ENCODE results near the gene HSPB8. TPM values are rescaled to one million over a fixed set of nuclear protein-coding genes. Genes with fewer than 3 reads are reported as not detected.

The HSPB8 gene
- polyA plus RNA-seq, 1 of the 3 experiments (the other 2 are of a cell fraction), result 1.2 TPM

DNA sequence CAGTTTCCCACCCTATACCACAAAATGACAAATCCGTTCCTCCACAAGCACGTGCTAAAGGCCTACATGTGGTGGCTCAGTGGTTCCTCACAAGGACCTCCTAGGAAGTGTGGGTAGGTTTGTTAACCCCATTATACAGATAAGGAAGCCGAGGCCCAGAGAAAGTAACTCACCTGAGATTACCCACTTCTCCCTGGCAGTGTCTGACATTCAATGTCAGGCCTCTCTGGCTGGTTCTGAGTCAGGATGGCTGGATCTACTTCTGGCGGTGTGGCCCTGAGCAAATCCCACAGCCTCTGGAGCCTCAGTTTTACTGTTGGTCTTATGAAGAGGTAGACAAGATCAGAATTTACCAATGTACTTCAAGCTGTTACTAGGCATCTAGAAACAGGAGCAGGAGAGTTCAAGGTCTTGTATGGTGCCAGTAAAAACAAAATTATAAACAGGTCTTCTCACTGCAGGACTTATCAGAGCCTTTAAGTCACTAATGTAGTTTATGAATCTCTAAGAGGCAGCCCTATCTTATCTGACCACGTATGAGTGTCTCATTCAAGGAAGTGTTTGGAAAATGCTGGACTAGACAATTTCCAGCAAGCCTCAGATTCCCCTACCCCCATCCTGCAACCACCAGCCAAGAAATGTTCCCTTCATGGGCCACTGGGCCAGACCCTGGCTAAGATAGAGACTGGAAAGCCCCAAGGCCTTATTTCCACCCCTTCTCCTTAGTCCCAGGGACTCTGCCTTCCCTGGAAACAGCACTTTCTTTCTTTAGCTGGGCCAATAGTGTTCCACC is 4.2 kb downstream of the HSPB8 start:
- no peaks in the 10 kb centered on the region for H3K27me3 ChIP-seq (ENCODE audit: insufficient read depth)
- H3K9ac ChIP-seq, result no peak overlapping the region

DNA sequence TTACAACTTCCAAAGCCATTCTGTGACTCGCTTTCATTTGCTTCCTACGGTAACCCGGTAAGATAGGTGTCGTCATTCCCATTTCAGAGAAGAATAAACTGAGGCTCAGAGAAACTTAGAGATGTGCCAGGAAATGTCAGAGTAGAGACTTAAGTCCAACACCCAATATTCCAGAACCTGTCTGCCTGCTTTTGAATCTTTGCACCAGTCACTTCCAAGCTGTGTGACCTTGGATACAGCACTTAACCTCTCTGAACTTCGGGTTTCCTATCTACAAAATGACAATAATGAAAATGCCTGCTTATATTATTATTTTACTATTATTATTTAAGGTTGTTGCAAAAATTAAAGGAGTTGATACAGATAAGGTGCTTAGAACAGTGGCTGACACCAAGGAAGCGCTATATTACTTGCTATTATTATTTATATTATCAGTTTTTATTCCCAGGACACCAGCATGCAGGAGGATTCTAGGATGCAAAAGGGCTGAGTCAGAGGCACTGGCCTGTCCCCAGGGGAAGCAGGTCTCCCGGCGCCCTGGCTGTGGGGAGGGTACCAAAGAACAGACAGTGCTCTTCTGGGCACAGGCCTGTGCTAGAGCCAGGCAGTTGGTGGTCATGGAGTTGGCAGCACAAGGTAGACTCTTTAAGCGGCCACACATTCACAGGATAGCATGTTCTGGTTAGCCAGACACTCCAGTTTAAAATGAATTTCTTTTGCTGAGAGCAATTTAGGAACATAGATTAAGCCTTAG is 5.4 kb downstream of the HSPB8 start:
- H3K27ac ChIP-seq (ENCODE audit: low read depth in 2 of 2, low read length in 1 of 2), result no peak overlapping the region
- DNase-seq, result no peak
- no peak overlapping the region for H3K4me3 ChIP-seq (ENCODE audit: low read depth in 2 of 2, low read length in 1 of 2)
- H3K9ac ChIP-seq, result no peak overlapping the region
- H3K9me3 ChIP-seq, result no peaks in the 10 kb centered on the region
- H2AFZ ChIP-seq (ENCODE audit: low read depth), result no peak overlapping the region
- H3K9me2 ChIP-seq, result no peaks in the 10 kb centered on the region
- H3K36me3 ChIP-seq (replicated peaks in 1 of 2; ENCODE audit: control insufficient read depth in 1 of 2, insufficient read depth in 2 of 2, low read length in 1 of 2), result no peaks in the 10 kb centered on the region
- no peaks in the 10 kb centered on the region for H3K27me3 ChIP-seq (ENCODE audit: insufficient read depth)
- CTCF ChIA-PET, result no interaction called here
- POLR2A ChIA-PET, result no interaction called here
- H3F3A ChIP-seq (replicated peaks; ENCODE audit: insufficient read depth), result no peaks in the 10 kb centered on the region
- WGBS (ENCODE audit: low lambda C conversion rate), result 68% methylated on average over 9 of the region's 9 CpGs
- no peak overlapping the region for H3K4me2 ChIP-seq
- no peaks in the 10 kb centered on the region for H4K20me1 ChIP-seq (ENCODE audit: insufficient read depth)
- H3K79me2 ChIP-seq (ENCODE audit: insufficient read depth), result no peaks in the 10 kb centered on the region
- peaks cover 0 to 4% of the 10 kb centered on the region in 2 experiments; a peak in 1 of 4 replicates for H3K4me1 ChIP-seq (ENCODE audit: control insufficient read depth in 1 of 2, insufficient read depth in 2 of 2, low read depth in 1 of 2, low read length in 1 of 2)
- TF ChIP-seq JUND (IDR thresholded peaks at IDR 0.05) (no peak), ELF1 (IDR thresholded peaks at IDR 0.05) (no peak), YY1 (IDR thresholded peaks at IDR 0.05; ENCODE audit: low read depth) (no peak), NFIC (IDR thresholded peaks at IDR 0.05; ENCODE audit: borderline replicate concordance) (no peak), TEAD4 (IDR thresholded peaks at IDR 0.05; ENCODE audit: borderline replicate concordance, insufficient read depth) (no peak), RCOR1 (IDR thresholded peaks at IDR 0.05; ENCODE audit: low read length) (no peak), RFX5 (IDR thresholded peaks at IDR 0.05; ENCODE audit: low read length) (no peak), FOXM1 (IDR thresholded peaks at IDR 0.05; ENCODE audit: low read depth) (no peak), GATA2 (CRISPR knock-in tag; IDR thresholded peaks at IDR 0.05) (no peak), EZH2phosphoT487 (IDR thresholded peaks at IDR 0.05; ENCODE audit: borderline replicate concordance, low read depth) (no peak), POLR2AphosphoS5 (IDR thresholded peaks at IDR 0.05; ENCODE audit: low read depth, low read length) (no peak), RXRA (IDR thresholded peaks at IDR 0.05; ENCODE audit: borderline replicate concordance, low read depth) (no peak)
- TF ChIP-seq, protein P1, sequence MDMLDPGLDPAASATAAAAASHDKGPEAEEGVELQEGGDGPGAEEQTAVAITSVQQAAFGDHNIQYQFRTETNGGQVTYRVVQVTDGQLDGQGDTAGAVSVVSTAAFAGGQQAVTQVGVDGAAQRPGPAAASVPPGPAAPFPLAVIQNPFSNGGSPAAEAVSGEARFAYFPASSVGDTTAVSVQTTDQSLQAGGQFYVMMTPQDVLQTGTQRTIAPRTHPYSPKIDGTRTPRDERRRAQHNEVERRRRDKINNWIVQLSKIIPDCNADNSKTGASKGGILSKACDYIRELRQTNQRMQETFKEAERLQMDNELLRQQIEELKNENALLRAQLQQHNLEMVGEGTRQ (IDR thresholded peaks at IDR 0.05; ENCODE audit: borderline replicate concordance, low read depth, low read length), result no peak
- TF ChIP-seq, protein P2, sequence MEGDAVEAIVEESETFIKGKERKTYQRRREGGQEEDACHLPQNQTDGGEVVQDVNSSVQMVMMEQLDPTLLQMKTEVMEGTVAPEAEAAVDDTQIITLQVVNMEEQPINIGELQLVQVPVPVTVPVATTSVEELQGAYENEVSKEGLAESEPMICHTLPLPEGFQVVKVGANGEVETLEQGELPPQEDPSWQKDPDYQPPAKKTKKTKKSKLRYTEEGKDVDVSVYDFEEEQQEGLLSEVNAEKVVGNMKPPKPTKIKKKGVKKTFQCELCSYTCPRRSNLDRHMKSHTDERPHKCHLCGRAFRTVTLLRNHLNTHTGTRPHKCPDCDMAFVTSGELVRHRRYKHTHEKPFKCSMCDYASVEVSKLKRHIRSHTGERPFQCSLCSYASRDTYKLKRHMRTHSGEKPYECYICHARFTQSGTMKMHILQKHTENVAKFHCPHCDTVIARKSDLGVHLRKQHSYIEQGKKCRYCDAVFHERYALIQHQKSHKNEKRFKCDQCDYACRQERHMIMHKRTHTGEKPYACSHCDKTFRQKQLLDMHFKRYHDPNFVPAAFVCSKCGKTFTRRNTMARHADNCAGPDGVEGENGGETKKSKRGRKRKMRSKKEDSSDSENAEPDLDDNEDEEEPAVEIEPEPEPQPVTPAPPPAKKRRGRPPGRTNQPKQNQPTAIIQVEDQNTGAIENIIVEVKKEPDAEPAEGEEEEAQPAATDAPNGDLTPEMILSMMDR (IDR thresholded peaks at IDR 0.05), result no peak
- TF ChIP-seq, protein P3, sequence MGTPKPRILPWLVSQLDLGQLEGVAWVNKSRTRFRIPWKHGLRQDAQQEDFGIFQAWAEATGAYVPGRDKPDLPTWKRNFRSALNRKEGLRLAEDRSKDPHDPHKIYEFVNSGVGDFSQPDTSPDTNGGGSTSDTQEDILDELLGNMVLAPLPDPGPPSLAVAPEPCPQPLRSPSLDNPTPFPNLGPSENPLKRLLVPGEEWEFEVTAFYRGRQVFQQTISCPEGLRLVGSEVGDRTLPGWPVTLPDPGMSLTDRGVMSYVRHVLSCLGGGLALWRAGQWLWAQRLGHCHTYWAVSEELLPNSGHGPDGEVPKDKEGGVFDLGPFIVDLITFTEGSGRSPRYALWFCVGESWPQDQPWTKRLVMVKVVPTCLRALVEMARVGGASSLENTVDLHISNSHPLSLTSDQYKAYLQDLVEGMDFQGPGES (IDR thresholded peaks at IDR 0.05; ENCODE audit: low read depth, low read length), result no peak
- TF ChIP-seq, protein P4, sequence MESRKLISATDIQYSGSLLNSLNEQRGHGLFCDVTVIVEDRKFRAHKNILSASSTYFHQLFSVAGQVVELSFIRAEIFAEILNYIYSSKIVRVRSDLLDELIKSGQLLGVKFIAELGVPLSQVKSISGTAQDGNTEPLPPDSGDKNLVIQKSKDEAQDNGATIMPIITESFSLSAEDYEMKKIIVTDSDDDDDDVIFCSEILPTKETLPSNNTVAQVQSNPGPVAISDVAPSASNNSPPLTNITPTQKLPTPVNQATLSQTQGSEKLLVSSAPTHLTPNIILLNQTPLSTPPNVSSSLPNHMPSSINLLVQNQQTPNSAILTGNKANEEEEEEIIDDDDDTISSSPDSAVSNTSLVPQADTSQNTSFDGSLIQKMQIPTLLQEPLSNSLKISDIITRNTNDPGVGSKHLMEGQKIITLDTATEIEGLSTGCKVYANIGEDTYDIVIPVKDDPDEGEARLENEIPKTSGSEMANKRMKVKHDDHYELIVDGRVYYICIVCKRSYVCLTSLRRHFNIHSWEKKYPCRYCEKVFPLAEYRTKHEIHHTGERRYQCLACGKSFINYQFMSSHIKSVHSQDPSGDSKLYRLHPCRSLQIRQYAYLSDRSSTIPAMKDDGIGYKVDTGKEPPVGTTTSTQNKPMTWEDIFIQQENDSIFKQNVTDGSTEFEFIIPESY (IDR thresholded peaks at IDR 0.05; ENCODE audit: borderline replicate concordance, low read depth), result no peak

More for the DNA sequence above, 4.2 kb downstream of the HSPB8 start:
- no peaks in the 10 kb centered on the region for H3K9me3 ChIP-seq
- no peaks in the 10 kb centered on the region for H4K20me1 ChIP-seq (ENCODE audit: insufficient read depth)
- 66% methylated on average over 5 of the region's 5 CpGs for WGBS (ENCODE audit: low lambda C conversion rate)
- POLR2A ChIA-PET, result no interaction called here
- H3K79me2 ChIP-seq (ENCODE audit: insufficient read depth), result no peaks in the 10 kb centered on the region
- H2AFZ ChIP-seq (ENCODE audit: low read depth), result no peak overlapping the region
- peaks cover 0 to 10% of the 10 kb centered on the region in 2 experiments; a peak in 1 of 4 replicates for H3K4me1 ChIP-seq (ENCODE audit: control insufficient read depth in 1 of 2, insufficient read depth in 2 of 2, low read depth in 1 of 2, low read length in 1 of 2)
- H3F3A ChIP-seq (replicated peaks; ENCODE audit: insufficient read depth), result no peaks in the 10 kb centered on the region
- no peak for DNase-seq
- CTCF ChIA-PET, result interaction anchor here (1.6 kb wide), 1 partner anchor 230 kb away, joined by 4 read pairs; no protein-coding TSS in a partner anchor
- no peak overlapping the region for H3K4me2 ChIP-seq
- no peaks in the 10 kb centered on the region for H3K36me3 ChIP-seq (replicated peaks in 1 of 2; ENCODE audit: control insufficient read depth in 1 of 2, insufficient read depth in 2 of 2, low read length in 1 of 2)
- H3K9me2 ChIP-seq, result no peaks in the 10 kb centered on the region
- TF ChIP-seq, protein P5, sequence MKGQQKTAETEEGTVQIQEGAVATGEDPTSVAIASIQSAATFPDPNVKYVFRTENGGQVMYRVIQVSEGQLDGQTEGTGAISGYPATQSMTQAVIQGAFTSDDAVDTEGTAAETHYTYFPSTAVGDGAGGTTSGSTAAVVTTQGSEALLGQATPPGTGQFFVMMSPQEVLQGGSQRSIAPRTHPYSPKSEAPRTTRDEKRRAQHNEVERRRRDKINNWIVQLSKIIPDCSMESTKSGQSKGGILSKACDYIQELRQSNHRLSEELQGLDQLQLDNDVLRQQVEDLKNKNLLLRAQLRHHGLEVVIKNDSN (IDR thresholded peaks at IDR 0.05; ENCODE audit: borderline replicate concordance, low read depth), result no peak
- TF ChIP-seq TEAD4 (IDR thresholded peaks at IDR 0.05; ENCODE audit: borderline replicate concordance, insufficient read depth) (no peak), MXI1 (IDR thresholded peaks at IDR 0.05; ENCODE audit: low read depth, low read length) (no peak), NFIC (IDR thresholded peaks at IDR 0.05; ENCODE audit: borderline replicate concordance) (no peak), NRF1 (IDR thresholded peaks at IDR 0.05; ENCODE audit: low read depth, low read length) (no peak), JUND (IDR thresholded peaks at IDR 0.05) (no peak), MEF2A (IDR thresholded peaks at IDR 0.05; ENCODE audit: borderline replicate concordance, low read depth) (no peak)
- H3K4me3 ChIP-seq (ENCODE audit: low read depth in 2 of 2, low read length in 1 of 2), result no peak overlapping the region
- no peak overlapping the region for H3K27ac ChIP-seq (ENCODE audit: low read depth in 2 of 2, low read length in 1 of 2)

Measured in SK-N-SH (cell line).